OCI-LY3 (cell line): Measurements from ENCODE around the gene HDDC3.

Experiments used
- H2AFZ ChIP-seq: fragments of 200-600, 300-600 bp; shearing (Covaris generic); 2 replicates; pipeline ENCODE4 v1.6.0; 2014; ENCODE audit warnings: antibody characterized with exemption, low read depth, low read length
- H3K27ac ChIP-seq: fragments of 200-600, 300-600 bp; sonication (generic); 2 replicates; pipeline ENCODE4 v1.5.1; 2014; ENCODE audit warnings: mild to moderate bottlenecking, low read length, moderate library complexity, mixed read lengths
- H3K27me3 ChIP-seq: fragments of 200-600, 300-600 bp; sonication (generic); 2 replicates; pipeline ENCODE4 v1.6.1; 2014; ENCODE audit warnings: low read depth, low read length, mixed read lengths
- H3K36me3 ChIP-seq: fragments of 200-600, 300-600 bp; sonication (generic); replicated peaks from 2 replicates; pipeline ENCODE3; 2014; ENCODE audit warnings: low read depth, low read length, mixed read lengths
- H3K4me1 ChIP-seq: fragments of 300-600, 200-600 bp; sonication (generic); 2 replicates; pipeline ENCODE4 v1.6.1; 2014; ENCODE audit warnings: low read length, mixed read lengths
- H3K4me2 ChIP-seq: fragments of 200-600, 300-600 bp; sonication (generic); 2 replicates; pipeline ENCODE4 v1.6.1; 2014; ENCODE audit warnings: low read length, mixed read lengths
- H3K4me3 ChIP-seq: fragments of 300-600, 200-600 bp; sonication (generic); 2 replicates; pipeline ENCODE4 v1.5.1; 2014; ENCODE audit warnings: antibody characterized with exemption, mild to moderate bottlenecking, low read length, moderate library complexity
- H3K79me2 ChIP-seq: fragments of 300-600, 200-600 bp; shearing (Covaris generic); 2 replicates; pipeline ENCODE4 v1.6.1; 2014; ENCODE audit warnings: mild to moderate bottlenecking, low read length, mixed read lengths
- H3K9ac ChIP-seq: fragments of 300-600, 200-600 bp; shearing (Covaris generic); 2 replicates; pipeline ENCODE4 v1.6.0; 2014; ENCODE audit warnings: mild to moderate bottlenecking, low read length, moderate library complexity
- H3K9me3 ChIP-seq: fragments of 200-600, 300-600 bp; shearing (Covaris generic); 2 replicates; pipeline ENCODE4 v1.6.1; 2014; ENCODE audit warnings: low read length, mixed read lengths; ENCODE audit not compliant: insufficient read depth
- H4K20me1 ChIP-seq: fragments of 200-600, 300-600 bp; sonication (generic); 2 replicates; pipeline ENCODE4 v1.6.1; 2016; ENCODE audit warnings: low read length, mixed read lengths; ENCODE audit not compliant: insufficient read depth
- CTCF ChIP-seq: fragments of 200-600, 300-600 bp; sonication (generic); IDR thresholded peaks from 2 replicates; pipeline ENCODE4 v1.5.1; 2014; ENCODE audit warnings: antibody characterized with exemption, low read length, low read depth
- EZH2phosphoT487 ChIP-seq: fragments of 200-600 bp; shearing (Covaris generic); IDR thresholded peaks from 2 replicates; pipeline ENCODE4 v1.6.1; 2018; ENCODE audit warnings: antibody characterized with exemption, mixed run types, low read depth

The HDDC3 gene

GRCh38 chr15:90974216-90974615 lies 41.9 kb upstream of the HDDC3 start:
- H3K9ac ChIP-seq, result no peak overlapping the region
- no peaks in the 10 kb centered on the region for H3K9me3 ChIP-seq
- H3K27ac ChIP-seq, result no peak overlapping the region
- no peaks in the 10 kb centered on the region for H3K4me1 ChIP-seq
- H3K4me2 ChIP-seq, result no peak overlapping the region
- TF ChIP-seq EZH2phosphoT487, result no peak
- TF ChIP-seq CTCF, result no peak
- H3K36me3 ChIP-seq, result peaks cover 67% of the 10 kb centered on the region
- no peaks in the 10 kb centered on the region for H3K79me2 ChIP-seq
- H2AFZ ChIP-seq, result no peak overlapping the region
- H3K27me3 ChIP-seq, result no peaks in the 10 kb centered on the region
- no peak overlapping the region for H3K4me3 ChIP-seq
- H4K20me1 ChIP-seq, result no peaks in the 10 kb centered on the region

DNA sequence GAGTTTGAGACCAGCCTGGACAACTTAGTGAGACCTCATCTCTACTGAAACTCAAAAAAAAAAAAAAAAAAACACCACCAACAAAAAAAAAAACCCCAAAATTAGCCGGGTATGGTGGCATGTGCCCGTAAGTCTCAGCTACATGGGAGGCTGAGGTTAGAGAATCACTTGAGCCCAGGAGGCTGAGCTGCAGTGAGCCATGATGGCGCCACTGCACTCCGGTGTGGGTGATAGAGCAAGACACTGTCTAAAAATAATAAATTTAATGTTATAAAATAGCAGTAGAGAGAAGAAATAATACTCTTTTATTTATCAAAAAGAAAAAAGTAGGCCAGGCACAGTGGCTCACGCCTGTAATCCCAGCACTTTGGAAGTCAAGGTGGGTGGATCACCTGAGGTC lies 39.8 kb upstream of the HDDC3 start:
- TF ChIP-seq CTCF (no peak), EZH2phosphoT487 (no peak)
- H2AFZ ChIP-seq, result no peak overlapping the region
- no peak overlapping the region for H3K4me2 ChIP-seq
- no peak overlapping the region for H3K9ac ChIP-seq
- no peaks in the 10 kb centered on the region for H3K27me3 ChIP-seq
- H3K36me3 ChIP-seq, result peaks cover 72% of the 10 kb centered on the region
- H3K4me1 ChIP-seq, result no peaks in the 10 kb centered on the region
- H3K4me3 ChIP-seq, result no peak overlapping the region
- H3K9me3 ChIP-seq, result no peaks in the 10 kb centered on the region
- H3K79me2 ChIP-seq, result no peaks in the 10 kb centered on the region
- H3K27ac ChIP-seq, result no peak overlapping the region
- no peaks in the 10 kb centered on the region for H4K20me1 ChIP-seq

DNA sequence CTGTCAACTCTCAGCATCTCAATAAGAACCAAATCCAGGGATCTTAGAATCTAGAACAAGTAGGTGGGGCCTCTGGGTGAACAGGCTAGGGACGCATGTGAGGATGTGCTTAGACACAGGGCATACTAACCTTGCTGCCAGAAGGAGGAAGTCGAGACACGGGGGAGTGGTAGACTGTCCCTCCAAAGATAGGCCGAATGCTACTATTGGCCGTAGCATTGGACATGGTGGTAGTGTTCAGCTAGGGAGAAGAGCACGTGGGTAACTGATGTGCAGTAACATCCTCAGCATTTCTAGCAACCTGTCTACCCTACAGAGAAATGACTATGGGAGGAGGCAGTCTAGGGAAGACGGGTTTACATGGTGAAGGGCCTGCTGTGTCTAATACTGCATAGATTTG lies 37.9 kb upstream of the HDDC3 start:
- no peaks in the 10 kb centered on the region for H3K27me3 ChIP-seq
- no peak overlapping the region for H3K4me2 ChIP-seq
- no peak for TF ChIP-seq CTCF
- TF ChIP-seq EZH2phosphoT487, result no peak
- no peaks in the 10 kb centered on the region for H3K9me3 ChIP-seq
- H2AFZ ChIP-seq, result no peak overlapping the region
- peaks cover 69% of the 10 kb centered on the region for H3K36me3 ChIP-seq
- no peak overlapping the region for H3K9ac ChIP-seq
- H3K27ac ChIP-seq, result no peak overlapping the region
- H3K4me1 ChIP-seq, result no peaks in the 10 kb centered on the region
- no peak overlapping the region for H3K4me3 ChIP-seq
- H3K79me2 ChIP-seq, result no peaks in the 10 kb centered on the region
- H4K20me1 ChIP-seq, result no peaks in the 10 kb centered on the region

DNA sequence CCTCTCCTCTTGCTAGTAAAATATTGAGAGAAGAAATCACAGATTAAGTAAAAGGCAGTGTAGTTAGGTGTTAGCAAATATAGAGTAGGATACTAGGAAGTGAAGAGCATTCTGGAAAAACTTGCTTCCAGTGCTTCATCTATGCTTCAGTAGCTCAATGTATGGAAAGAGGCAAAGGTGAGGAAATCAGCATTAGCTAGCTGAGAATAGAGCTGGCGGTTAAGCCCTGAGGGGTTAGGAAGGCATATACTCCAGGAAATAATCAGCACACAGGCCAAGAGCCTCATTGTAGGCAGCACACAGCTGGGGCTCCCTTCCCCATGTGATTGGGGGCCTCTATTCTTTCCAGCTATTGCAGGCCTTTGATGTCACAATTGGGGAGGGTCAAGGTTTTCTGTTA lies 36.1 kb upstream of the HDDC3 start:
- Histone ChIP-seq H3K9ac (no peak overlapping the region), H3K4me3 (no peak overlapping the region), H3K27me3 (no peaks in the 10 kb centered on the region), H3K9me3 (no peaks in the 10 kb centered on the region), H3K79me2 (peaks cover 9% of the 10 kb centered on the region), H3K27ac (no peak overlapping the region), H3K4me2 (no peak overlapping the region), H3K36me3 (peaks cover 69% of the 10 kb centered on the region), H3K4me1 (no peaks in the 10 kb centered on the region), H4K20me1 (no peaks in the 10 kb centered on the region; the same call in 1 of the 2 replicates), H2AFZ (no peak overlapping the region)
- TF ChIP-seq CTCF, result no peak
- TF ChIP-seq EZH2phosphoT487, result no peak
